GM06990 (cell line): Measurements from ENCODE around the gene CEACAM5.

Experiments
- DNase-seq: peaks from one replicate; pipeline ENCODE4 v3.0.0-alpha.2; 2011; ENCODE audit not compliant: insufficient read length; ENCODE audit errors: extremely low read depth
- H3K27me3 ChIP-seq: replicated peaks from 2 replicates; pipeline ENCODE4 v1.6.0; 2011; ENCODE audit warnings: low read length; ENCODE audit not compliant: control insufficient read depth, insufficient read depth
- H3K36me3 ChIP-seq: 2 replicates; pipeline ENCODE4 v1.5.1; 2011; ENCODE audit warnings: low read length; ENCODE audit not compliant: control insufficient read depth, insufficient read depth
- H3K4me3 ChIP-seq: replicated peaks from 2 replicates; pipeline ENCODE4 v1.5.1; 2011; ENCODE audit warnings: low read depth, mild to moderate bottlenecking, control low read depth, low read length
- CTCF ChIP-seq: IDR thresholded peaks from 2 replicates; pipeline ENCODE4 v1.5.1; 2011; ENCODE audit warnings: low read length, control low read depth, mild to moderate bottlenecking, inconsistent platforms; ENCODE audit not compliant: insufficient read depth, poor library complexity, severe bottlenecking

The CEACAM5 gene

DNA sequence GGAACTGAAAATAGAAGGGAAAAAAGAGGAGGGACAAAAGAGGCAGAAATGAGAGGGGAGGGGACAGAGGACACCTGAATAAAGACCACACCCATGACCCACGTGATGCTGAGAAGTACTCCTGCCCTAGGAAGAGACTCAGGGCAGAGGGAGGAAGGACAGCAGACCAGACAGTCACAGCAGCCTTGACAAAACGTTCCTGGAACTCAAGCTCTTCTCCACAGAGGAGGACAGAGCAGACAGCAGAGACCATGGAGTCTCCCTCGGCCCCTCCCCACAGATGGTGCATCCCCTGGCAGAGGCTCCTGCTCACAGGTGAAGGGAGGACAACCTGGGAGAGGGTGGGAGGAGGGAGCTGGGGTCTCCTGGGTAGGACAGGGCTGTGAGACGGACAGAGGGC, at the start of gene CEACAM5:
Gene CEACAM5, plus strand, starts transcription at position 146 of the 400 bp plus-strand sequence. Its CDS starts 106 bp downstream, at position 252.
- no peak for TF ChIP-seq CTCF
- H3K27me3 ChIP-seq, result peaks cover 8% of the 10 kb centered on the region
- H3K36me3 ChIP-seq, result no peaks in the 10 kb centered on the region
- DNase-seq, result no peak
- no peak within 1 kb of the TSS for H3K4me3 ChIP-seq

- Histone ChIP-seq H3K4me3 (no peak overlapping the region), H3K27me3 (no peaks in the 10 kb centered on the region), H3K36me3 (no peaks in the 10 kb centered on the region)
- no peak for TF ChIP-seq CTCF
- DNase-seq, result no peak
Measured at GRCh38 chr19:41666075-41666474, 42.4 kb upstream of the CEACAM5 start.

DNA sequence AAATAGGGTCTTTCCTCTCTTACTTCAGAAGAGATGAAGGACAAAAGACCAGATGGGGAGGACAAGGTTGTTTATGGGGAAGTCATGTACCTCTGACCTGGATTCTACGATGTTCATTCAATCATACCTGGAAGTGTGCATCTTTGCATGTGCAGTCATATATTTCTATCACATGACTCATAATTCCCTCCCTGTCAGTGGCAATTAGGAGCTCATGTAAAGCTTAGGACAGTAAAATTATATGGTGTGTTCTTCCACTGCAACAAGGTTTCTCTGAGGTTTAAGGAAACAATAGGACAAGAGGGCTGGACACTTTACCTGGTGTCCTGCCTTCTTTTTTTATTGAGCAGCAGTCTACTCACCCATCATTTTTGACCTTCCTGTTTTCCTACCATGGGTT, 40.1 kb upstream of the CEACAM5 start:
- no peak for DNase-seq
- no peak overlapping the region for H3K4me3 ChIP-seq
- TF ChIP-seq CTCF, result no peak
- no peaks in the 10 kb centered on the region; the same call in 1 of the 2 replicates for H3K27me3 ChIP-seq
- no peaks in the 10 kb centered on the region for H3K36me3 ChIP-seq

DNA sequence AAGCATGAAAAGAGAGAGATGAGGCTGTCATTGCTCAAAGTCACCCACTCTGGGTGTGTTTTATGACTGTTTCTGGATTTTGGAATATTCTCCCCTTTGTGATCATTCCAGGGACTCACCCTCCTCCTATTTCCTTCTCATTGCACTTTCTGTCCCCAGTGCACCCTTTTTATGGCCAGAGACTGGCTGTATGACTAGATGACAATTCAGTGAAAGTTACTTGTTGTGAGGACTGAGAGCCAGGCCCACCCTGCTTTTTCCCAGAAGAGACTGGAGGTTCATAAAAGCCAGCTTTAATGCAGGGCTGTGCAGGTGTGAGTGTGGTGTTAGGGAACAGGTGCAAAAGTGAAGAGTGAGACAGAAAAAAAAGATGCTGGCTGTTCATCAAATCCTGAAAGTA, 37.7 kb upstream of the CEACAM5 start:
- Histone ChIP-seq H3K4me3 (no peak overlapping the region), H3K36me3 (no peaks in the 10 kb centered on the region), H3K27me3 (no peaks in the 10 kb centered on the region; the same call in 1 of the 2 replicates)
- DNase-seq, result no peak
- TF ChIP-seq CTCF, result no peak

- H3K4me3 ChIP-seq, result no peak overlapping the region
- H3K27me3 ChIP-seq, result no peaks in the 10 kb centered on the region; the same call in 1 of the 2 replicates
- TF ChIP-seq CTCF, result no peak
- H3K36me3 ChIP-seq, result no peaks in the 10 kb centered on the region
- DNase-seq, result no peak
Measured at GRCh38 chr19:41671486-41671885, 36.9 kb upstream of the CEACAM5 start.

DNA sequence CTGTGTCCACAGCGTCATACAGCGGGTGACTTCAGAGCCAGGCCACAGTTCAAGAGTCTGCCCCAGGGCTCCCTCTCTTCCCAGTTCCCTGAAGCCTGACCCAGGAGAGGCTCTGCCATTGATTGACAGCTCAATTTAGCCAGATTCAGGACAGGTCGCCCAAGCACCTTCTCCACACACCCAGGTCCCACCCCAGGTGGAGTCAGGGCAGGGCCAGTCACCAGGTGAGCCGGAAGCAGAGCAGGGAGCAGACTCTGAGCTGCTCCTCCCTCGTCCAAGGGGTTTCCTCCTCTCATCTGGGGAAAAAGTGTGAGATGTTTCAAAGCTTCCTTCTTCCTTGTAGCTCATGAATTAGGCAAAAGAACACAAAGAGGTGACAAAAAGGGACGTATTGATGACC, 26.0 kb upstream of the CEACAM5 start:
- Histone ChIP-seq H3K36me3 (no peaks in the 10 kb centered on the region), H3K27me3 (no peaks in the 10 kb centered on the region; the same call in 1 of the 2 replicates), H3K4me3 (no peak overlapping the region)
- no peak for DNase-seq
- TF ChIP-seq CTCF, result no peak
